ENCODE data around the gene LRRC45. TPM values are rescaled to one million over a fixed set of nuclear protein-coding genes. Genes with fewer than 3 reads are reported as not detected.

The LRRC45 gene
- total RNA-seq, 2 donors from 2014 or later = 11.8 to 15.4 TPM

DNA sequence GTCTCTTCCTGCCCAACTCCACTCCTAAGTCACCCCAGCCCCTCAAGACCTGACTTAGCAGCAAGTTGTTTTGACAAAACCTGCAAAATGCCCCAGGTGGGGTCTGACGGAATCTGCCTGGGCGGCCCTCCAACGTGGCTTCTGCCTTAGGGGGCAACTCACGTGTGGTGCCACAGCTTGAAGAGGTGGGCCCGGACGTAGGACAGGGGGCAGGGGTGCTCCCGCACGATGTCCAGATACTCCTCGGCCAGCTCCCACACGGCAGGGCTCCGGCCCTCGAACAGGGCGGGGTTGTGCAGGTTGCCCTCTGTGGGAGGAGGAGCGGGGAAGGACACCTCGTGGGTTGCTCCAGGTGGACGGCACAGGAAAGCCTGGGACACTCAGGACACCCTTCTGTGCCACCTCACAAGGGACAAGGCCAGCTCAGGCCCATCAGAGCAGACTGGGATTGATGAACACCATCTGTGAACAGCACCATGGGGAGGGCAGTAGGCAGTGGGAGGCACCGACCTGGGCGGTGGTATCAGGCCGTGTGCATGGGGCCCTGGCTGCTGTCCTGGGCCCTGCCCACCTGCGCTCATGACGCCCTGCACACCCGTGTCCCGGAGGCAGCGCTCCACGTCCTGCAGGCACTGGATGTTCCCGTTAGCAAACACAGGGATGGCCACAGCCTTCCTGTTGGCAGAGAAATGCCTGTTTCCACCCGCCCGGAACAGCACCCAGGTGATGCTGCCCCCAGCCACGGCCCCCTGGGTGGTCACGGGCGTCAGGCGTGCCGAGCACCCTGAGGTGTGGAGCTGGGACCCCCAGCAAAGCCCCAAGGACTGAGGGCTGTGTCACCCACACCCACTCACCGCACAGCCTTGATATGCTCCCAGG is 38.2 kb downstream of the LRRC45 start:
- no peaks in the 10 kb centered on the region for H3K27me3 Mint-ChIP-seq (ENCODE audit: low read depth)
- no peak overlapping the region for H3K27ac Mint-ChIP-seq
- H3K4me3 Mint-ChIP-seq = no peak overlapping the region
- DNase-seq (no peak), ATAC-seq (replicated peaks in 1 of 2) (no peak)
- peaks cover 0 to 4% of the 10 kb centered on the region in 2 donors for H3K36me3 Mint-ChIP-seq (ENCODE audit: insufficient read depth in 2 of 2)
- no peaks in the 10 kb centered on the region for H3K9me3 Mint-ChIP-seq
- H3K4me1 Mint-ChIP-seq (ENCODE audit: low read depth) = peaks cover 9% of the 10 kb centered on the region

DNA sequence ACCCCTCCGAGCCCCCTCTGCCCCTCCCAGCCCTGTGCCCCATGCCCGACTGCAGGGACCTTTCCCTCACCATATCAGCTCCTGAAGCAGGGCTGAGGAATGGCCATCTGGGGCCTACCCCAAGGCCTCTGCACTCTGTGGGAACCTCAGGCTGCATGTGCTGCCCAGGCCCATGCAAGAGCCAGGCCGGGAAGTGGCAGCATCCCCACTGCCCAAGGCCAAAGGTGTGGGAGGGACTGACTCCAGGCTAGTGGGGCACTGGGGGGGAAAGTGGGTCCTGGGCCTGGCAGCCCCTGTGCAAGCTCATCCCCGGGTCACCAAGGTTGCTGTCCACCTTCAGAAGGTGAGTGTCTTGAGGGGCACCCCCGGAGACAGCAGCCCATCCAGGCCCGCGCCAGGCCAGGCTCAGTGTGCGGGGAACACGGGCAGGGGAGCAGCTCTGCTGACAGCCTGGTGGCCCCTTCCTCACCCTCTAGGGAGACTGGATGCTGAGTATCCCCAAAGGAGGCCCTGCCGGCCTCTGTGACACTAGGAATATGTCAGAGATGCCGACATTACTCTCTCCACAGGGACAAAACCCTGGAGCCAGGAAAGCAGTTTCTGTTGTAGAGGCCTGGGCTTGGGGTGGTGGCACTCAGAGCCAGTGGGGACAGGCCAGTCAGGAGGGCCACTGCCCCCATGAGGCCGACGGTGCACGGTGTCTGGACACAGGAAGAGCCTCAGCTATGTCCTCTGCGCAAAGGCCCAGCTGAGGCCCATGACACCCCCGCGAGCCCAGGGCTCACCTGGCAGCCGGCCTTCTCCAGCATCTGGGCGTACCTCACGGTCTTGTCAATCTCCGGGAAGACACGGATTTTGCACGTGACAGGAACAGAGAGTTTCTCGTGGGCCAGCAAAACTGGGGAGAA is 39.2 kb downstream of the LRRC45 start:
- Mint-ChIP-seq H3K4me3 (no peak overlapping the region), H3K4me1 (ENCODE audit: low read depth) (peaks cover 20% of the 10 kb centered on the region), H3K27ac (no peak overlapping the region), H3K27me3 (ENCODE audit: low read depth) (no peaks in the 10 kb centered on the region), H3K9me3 (no peaks in the 10 kb centered on the region), H3K36me3 (ENCODE audit: insufficient read depth in 2 of 2) (peaks cover 0 to 4% of the 10 kb centered on the region in 2 donors)
- DNase-seq (no peak), ATAC-seq (replicated peaks in 1 of 2) (no peak)

- ATAC-seq (replicated peaks in 1 of 2) (no peak), DNase-seq (no peak)
- H3K27ac Mint-ChIP-seq = no peak overlapping the region
- peaks cover 21% of the 10 kb centered on the region for H3K4me1 Mint-ChIP-seq (ENCODE audit: low read depth)
- H3K27me3 Mint-ChIP-seq (ENCODE audit: low read depth) = no peaks in the 10 kb centered on the region
- peaks cover 0 to 4% of the 10 kb centered on the region in 2 donors for H3K36me3 Mint-ChIP-seq (ENCODE audit: insufficient read depth in 2 of 2)
- no peak overlapping the region for H3K4me3 Mint-ChIP-seq
- no peaks in the 10 kb centered on the region for H3K9me3 Mint-ChIP-seq
These were observed 39.9 kb downstream of the LRRC45 start for GRCh38 chr17:82062984-82063368.

- peaks cover 0 to 4% of the 10 kb centered on the region in 2 donors for H3K36me3 Mint-ChIP-seq (ENCODE audit: insufficient read depth in 2 of 2)
- no peak for DNase-seq
- peaks cover 21% of the 10 kb centered on the region for H3K4me1 Mint-ChIP-seq (ENCODE audit: low read depth)
- ATAC-seq (replicated peaks in 1 of 2) = no peak
- H3K27ac Mint-ChIP-seq = no peak overlapping the region
- H3K27me3 Mint-ChIP-seq (ENCODE audit: low read depth) = no peaks in the 10 kb centered on the region
- no peaks in the 10 kb centered on the region for H3K9me3 Mint-ChIP-seq
- peak overlapping the region; percentile 71 to 74 for H3K4me3 Mint-ChIP-seq
These were observed 40.6 kb downstream of the LRRC45 start for GRCh38 chr17:82063424-82064415.

- peak overlapping the region; percentile 68 for H3K27ac Mint-ChIP-seq
- H3K4me3 Mint-ChIP-seq = peak overlapping the region; percentile 71 to 74
- H3K27me3 Mint-ChIP-seq (ENCODE audit: low read depth) = no peaks in the 10 kb centered on the region
- peaks cover 0 to 4% of the 10 kb centered on the region in 2 donors for H3K36me3 Mint-ChIP-seq (ENCODE audit: insufficient read depth in 2 of 2)
- H3K4me1 Mint-ChIP-seq (ENCODE audit: low read depth) = peaks cover 21% of the 10 kb centered on the region
- DNase-seq = no peak
- no peaks in the 10 kb centered on the region for H3K9me3 Mint-ChIP-seq
- no peak for ATAC-seq (replicated peaks in 1 of 2)
These were observed 41.5 kb downstream of the LRRC45 start for GRCh38 chr17:82064433-82065192.

DNA sequence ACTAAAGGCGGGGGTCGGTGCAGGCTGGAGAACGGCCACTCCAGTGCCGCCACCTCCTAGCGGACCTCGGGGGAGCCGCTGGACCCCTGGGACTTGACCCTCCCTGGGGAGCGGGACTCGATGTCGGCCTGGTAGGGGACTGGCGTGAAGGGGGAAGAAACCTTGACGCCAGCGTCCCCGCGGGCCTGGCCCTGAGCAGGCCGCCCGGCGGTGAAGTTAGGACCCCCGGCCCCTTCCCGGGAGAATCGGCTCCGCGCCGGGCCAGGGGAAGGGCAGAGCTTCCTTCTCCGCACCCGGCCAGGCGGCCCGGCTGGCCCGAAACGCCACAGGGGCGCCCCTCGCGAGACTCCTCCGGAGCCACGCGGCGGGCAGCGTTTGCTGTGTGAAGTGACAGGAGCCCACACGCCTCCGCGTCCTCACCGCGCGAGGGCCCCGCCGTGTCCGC is 42.1 kb downstream of the LRRC45 start:
- peaks cover 21% of the 10 kb centered on the region for H3K4me1 Mint-ChIP-seq (ENCODE audit: low read depth)
- H3K27me3 Mint-ChIP-seq (ENCODE audit: low read depth) = no peaks in the 10 kb centered on the region
- no peaks in the 10 kb centered on the region for H3K9me3 Mint-ChIP-seq
- H3K4me3 Mint-ChIP-seq = peak overlapping the region; percentile 71 to 74
- ATAC-seq (replicated peaks in 1 of 2) (peak; percentile 69 to 71), DNase-seq (peak in 1 of 2 donors; percentile 56)
- H3K36me3 Mint-ChIP-seq (ENCODE audit: insufficient read depth in 2 of 2) = peaks cover 0 to 2% of the 10 kb centered on the region in 2 donors
- no peak overlapping the region for H3K27ac Mint-ChIP-seq

DNA sequence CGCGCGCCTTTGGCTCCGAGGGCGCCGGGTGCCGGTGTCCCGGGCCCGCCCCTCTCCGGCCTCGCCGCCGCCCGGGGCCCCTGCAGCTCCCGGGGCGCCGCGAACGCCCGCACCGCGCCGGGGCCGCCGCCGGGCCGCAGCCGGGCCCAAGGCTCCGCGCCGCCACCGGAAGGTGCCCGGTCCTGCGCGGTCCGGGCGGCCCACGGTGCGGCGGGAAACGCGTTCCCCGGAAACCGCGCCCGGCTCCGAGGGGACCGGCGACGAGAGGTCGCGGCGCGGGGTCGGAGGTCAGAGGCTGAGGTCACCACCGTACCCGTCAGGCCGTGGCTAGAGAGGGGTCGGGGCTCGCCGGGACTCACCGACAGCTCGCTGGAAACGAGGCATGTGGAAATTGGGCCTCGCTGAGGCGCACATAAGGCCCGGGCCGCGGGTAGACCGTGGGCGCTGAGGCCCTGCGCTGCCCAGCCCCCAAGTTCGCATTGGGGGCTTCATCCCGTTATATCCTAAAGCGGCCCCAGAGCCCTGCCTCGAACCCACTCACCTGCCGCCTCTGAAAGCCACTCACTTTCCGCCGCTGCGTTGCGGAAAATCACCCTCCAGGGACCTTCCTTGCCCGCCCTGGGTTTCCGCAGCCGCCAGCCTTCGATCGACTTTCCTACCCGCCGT is 42.7 kb downstream of the LRRC45 start, which contains the start of gene DUS1L:
Gene DUS1L, minus strand, starts transcription at position 167 of the 666 bp plus-strand sequence. CDS start 745 bp downstream, outside the sequence.
- DNase-seq (peak; percentile 75 to 88), ATAC-seq (replicated peaks in 1 of 2) (peak; percentile 91 to 92)
- Mint-ChIP-seq H3K4me1 (ENCODE audit: low read depth) (peaks cover 21% of the 10 kb centered on the region), H3K27ac (peak within 1 kb of the TSS; percentile 96), H3K27me3 (ENCODE audit: low read depth) (no peaks in the 10 kb centered on the region), H3K36me3 (ENCODE audit: insufficient read depth in 2 of 2) (peaks cover 0 to 2% of the 10 kb centered on the region in 2 donors), H3K4me3 (peak within 1 kb of the TSS; percentile 88 to 97), H3K9me3 (no peaks in the 10 kb centered on the region)

DNA sequence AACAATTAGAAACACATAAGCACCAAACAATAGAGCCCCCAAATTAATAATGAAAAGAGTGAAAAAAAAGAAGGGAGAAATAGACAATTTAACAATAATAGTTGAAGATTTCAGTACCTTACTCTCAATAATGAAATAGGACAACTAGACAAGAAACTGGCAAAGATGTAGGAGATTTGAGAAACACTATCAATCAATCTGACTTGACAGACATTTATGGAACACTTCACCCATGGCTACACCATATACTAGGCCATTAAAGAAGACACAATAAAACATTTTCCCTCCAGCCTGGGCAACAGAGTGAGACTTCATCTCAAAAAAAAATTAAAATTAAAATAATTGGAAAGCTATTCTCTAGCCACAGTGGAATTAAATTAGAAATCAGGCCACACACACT is 47.5 kb downstream of the LRRC45 start:
- no peak overlapping the region for H3K4me3 Mint-ChIP-seq
- no peaks in the 10 kb centered on the region for H3K36me3 Mint-ChIP-seq (ENCODE audit: insufficient read depth in 2 of 2)
- H3K27me3 Mint-ChIP-seq (ENCODE audit: low read depth) = no peaks in the 10 kb centered on the region
- no peak overlapping the region for H3K27ac Mint-ChIP-seq
- DNase-seq = no peak
- H3K4me1 Mint-ChIP-seq (ENCODE audit: low read depth) = peaks cover 14% of the 10 kb centered on the region
- no peak for ATAC-seq (replicated peaks in 1 of 2)
- H3K9me3 Mint-ChIP-seq = no peaks in the 10 kb centered on the region

- Mint-ChIP-seq H3K4me3 (no peak overlapping the region), H3K27ac (no peak overlapping the region), H3K4me1 (ENCODE audit: low read depth) (no peaks in the 10 kb centered on the region), H3K36me3 (ENCODE audit: insufficient read depth in 2 of 2) (no peaks in the 10 kb centered on the region), H3K27me3 (ENCODE audit: low read depth) (no peaks in the 10 kb centered on the region), H3K9me3 (no peaks in the 10 kb centered on the region)
- ATAC-seq (replicated peaks in 1 of 2) (no peak), DNase-seq (no peak)
These were observed 49.7 kb downstream of the LRRC45 start for GRCh38 chr17:82072827-82073226.

DNA sequence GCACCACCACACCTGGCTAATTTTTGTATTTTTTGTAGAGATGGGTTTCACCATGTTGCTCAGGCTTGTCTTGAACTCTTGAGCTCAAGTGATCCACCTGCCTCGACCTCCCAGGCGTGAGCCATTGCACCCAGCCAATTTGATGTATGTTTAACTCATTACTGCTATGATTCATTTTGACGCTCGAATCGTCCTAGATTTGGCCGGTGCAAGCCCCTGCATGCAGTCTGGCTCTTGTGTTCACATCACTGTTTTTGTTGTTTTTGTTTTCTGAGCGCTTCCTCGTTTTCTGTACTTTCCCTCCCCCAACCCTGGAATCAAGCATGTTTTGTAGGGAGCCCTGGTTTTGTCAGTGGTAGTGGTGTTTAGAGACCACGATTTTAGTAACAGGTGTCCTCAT is 50.3 kb downstream of the LRRC45 start:
- Mint-ChIP-seq H3K27ac (no peak overlapping the region), H3K4me1 (ENCODE audit: low read depth) (no peaks in the 10 kb centered on the region), H3K4me3 (no peak overlapping the region), H3K9me3 (no peaks in the 10 kb centered on the region), H3K27me3 (ENCODE audit: low read depth) (no peaks in the 10 kb centered on the region), H3K36me3 (ENCODE audit: insufficient read depth in 2 of 2) (no peaks in the 10 kb centered on the region)
- DNase-seq = no peak
- no peak for ATAC-seq (replicated peaks in 1 of 2)

DNA sequence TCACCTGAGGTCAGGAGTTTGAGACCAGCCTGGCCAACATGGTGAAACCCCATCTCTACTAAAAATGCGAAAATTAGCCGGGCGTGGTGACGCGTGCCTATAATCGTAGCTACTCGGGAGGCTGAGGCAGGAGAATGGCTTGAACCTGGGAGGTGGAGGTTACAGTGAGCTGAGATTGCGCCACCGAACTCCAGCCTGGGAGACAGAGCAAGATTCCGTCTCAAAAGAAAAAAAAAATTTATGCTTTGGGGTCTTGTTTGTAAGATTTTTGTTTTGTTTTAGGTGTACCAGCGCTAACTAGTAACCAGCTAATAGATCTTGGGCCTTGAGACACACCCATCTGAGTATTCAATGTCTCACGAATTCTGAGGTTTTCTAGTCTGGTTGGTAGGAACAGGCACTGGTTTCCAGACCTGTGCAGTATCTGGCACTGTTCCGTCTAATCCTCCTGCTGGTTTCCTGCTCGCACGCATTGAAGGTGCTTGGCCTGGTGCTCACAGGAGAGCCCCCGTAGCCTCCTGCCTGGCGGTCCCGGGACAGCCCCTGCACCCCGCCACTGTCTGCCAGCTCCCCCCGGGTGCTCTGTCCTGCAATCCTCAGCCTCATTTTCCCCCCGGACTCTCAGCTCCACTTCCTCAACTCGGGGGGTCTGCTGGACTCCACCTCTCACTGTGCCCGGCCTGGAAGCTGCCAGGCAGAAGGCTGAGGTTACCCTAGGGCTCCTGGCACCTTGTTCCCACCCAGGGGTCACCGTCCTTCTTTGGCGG is 53.1 kb downstream of the LRRC45 start:
- Mint-ChIP-seq H3K27me3 (ENCODE audit: low read depth) (no peaks in the 10 kb centered on the region), H3K9me3 (no peaks in the 10 kb centered on the region), H3K4me3 (no peak overlapping the region), H3K4me1 (ENCODE audit: low read depth) (no peaks in the 10 kb centered on the region), H3K27ac (no peak overlapping the region), H3K36me3 (ENCODE audit: insufficient read depth in 2 of 2) (no peaks in the 10 kb centered on the region)
- no peak for ATAC-seq (replicated peaks in 1 of 2)
- no peak for DNase-seq

Measured in activated T-cell treated with anti-CD3 and anti-CD28 coated beads, Interleukin-2, amount 50 U/mL, for 72 hours (primary cell).